Mesendoderm (in vitro differentiated cells): Measurements from ENCODE around the gene TM9SF2.

Source experiments
- DNase-seq: peaks from one replicate; pipeline ENCODE4 v3.0.0; 2013
- H2AK5ac ChIP-seq: 2 replicates; pipeline ENCODE4 v1.6.1; 2013; ENCODE audit warnings: low read length, inconsistent platforms
- H2BK120ac ChIP-seq: 2 replicates; pipeline ENCODE4 v1.6.1; 2013; ENCODE audit warnings: low read depth, mild to moderate bottlenecking, low read length, moderate library complexity, mixed read lengths
- H2BK15ac ChIP-seq: replicated peaks from 2 replicates; pipeline ENCODE4 v1.6.1; 2013; ENCODE audit warnings: low read depth, mild to moderate bottlenecking, moderate library complexity
- H2BK5ac ChIP-seq: 2 replicates; pipeline ENCODE4 v1.6.1; 2013; ENCODE audit warnings: low read length, inconsistent platforms
- H3K18ac ChIP-seq: 2 replicates; pipeline ENCODE4 v1.6.1; 2013; ENCODE audit warnings: mild to moderate bottlenecking, low read length, mixed read lengths
- H3K23ac ChIP-seq: one replicate; pipeline ENCODE4 v1.6.1; 2013; ENCODE audit warnings: low read length
- H3K27ac ChIP-seq: 2 replicates; pipeline ENCODE4 v1.5.1; 2013; ENCODE audit warnings: low read depth, mild to moderate bottlenecking, inconsistent platforms, low read length, moderate library complexity
- H3K27me3 ChIP-seq: 2 replicates; pipeline ENCODE4 v1.6.1; 2013; ENCODE audit warnings: low read length, control low read depth, mild to moderate bottlenecking, inconsistent platforms; ENCODE audit not compliant: insufficient read depth, poor library complexity
- H3K36me3 ChIP-seq: 2 replicates; pipeline ENCODE4 v1.6.1; 2013; ENCODE audit warnings: low read length, inconsistent platforms; ENCODE audit not compliant: control insufficient read depth, insufficient read depth
- H3K4ac ChIP-seq: one replicate; pipeline ENCODE4 v1.6.1; 2013; ENCODE audit warnings: low read depth, mild to moderate bottlenecking, low read length, moderate library complexity
- H3K4me1 ChIP-seq: 2 replicates; pipeline ENCODE4 v1.6.1; 2013; ENCODE audit warnings: low read depth, low read length, inconsistent platforms; ENCODE audit not compliant: control insufficient read depth
- H3K4me2 ChIP-seq: 2 replicates; pipeline ENCODE4 v1.6.1; 2013; ENCODE audit warnings: low read length
- H3K4me3 ChIP-seq: 2 replicates; pipeline ENCODE4 v1.5.1; 2013; ENCODE audit warnings: mild to moderate bottlenecking, low read length
- H3K56ac ChIP-seq: one replicate; pipeline ENCODE4 v1.6.1; 2013; ENCODE audit warnings: low read length
- H3K79me1 ChIP-seq: 2 replicates; pipeline ENCODE4 v1.6.1; 2013; ENCODE audit warnings: low read length, inconsistent platforms
- H3K79me2 ChIP-seq: 2 replicates; pipeline ENCODE4 v1.6.1; 2013; ENCODE audit warnings: mild to moderate bottlenecking, low read length; ENCODE audit not compliant: control insufficient read depth, insufficient read depth
- H3K9ac ChIP-seq: 2 replicates; pipeline ENCODE4 v1.6.1; 2013; ENCODE audit warnings: low read length, inconsistent platforms
- H4K5ac ChIP-seq: one replicate; pipeline ENCODE4 v1.6.1; 2013; ENCODE audit warnings: low read length
- H4K8ac ChIP-seq: one replicate; pipeline ENCODE4 v1.6.1; 2013; ENCODE audit warnings: low read depth, mild to moderate bottlenecking, control low read depth, low read length, moderate library complexity
- WGBS: extraction: QIAGEN DNeasy Blood & Tissue Kit; methylation state at CpG from one replicate; pipeline ENCODE4 v1.1.7; 2013; ENCODE audit warnings: low lambda C conversion rate, missing lambda C conversion rate; ENCODE audit not compliant: insufficient coverage; ENCODE audit errors: extremely low coverage; 5-methylcytosine and 5-hydroxymethylcytosine counted together
- small RNA-seq: library from polyadenylated mRNA; stranded (forward); fragments of <200 nt; extraction: miRNeasy Mini kit (QIAGEN cat#:217004); gene quantifications from one replicate; pipeline ENCODE3, GENCODE V24; 2013; ENCODE audit not compliant: insufficient read depth

Gene TM9SF2

DNA sequence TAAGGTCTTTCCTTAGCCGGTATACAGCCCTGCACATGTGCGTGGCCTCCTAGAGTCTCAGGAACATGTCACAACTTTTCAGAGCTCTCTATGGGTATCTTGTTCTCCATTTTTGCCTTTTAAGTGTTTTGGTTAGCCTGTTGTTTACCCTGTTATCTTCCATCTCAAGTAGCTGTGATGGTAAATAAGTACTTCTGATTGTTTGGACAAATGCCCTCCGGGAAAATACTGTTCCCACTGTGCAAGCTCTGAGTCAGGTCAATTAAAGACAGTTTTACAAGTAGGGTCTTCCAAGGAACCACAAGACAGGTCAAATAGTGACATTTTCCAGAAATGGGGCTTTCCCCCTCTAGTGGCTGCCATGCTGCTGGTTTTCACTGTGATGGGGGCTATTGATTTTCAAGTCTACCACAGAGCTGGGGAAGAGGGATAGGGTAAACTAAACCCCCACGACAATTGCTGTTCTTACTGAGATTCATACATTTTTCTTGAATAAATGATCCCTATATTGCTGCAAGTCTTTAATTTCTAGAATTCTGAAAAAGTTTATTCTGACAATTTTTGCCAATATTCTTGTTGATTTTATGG is 109.5 kb downstream of the TM9SF2 start:
- no peak overlapping the region for H3K4ac ChIP-seq
- H3K56ac ChIP-seq, result no peak overlapping the region

More for the DNA sequence above, 109.5 kb downstream of the TM9SF2 start:
- H3K36me3 ChIP-seq, result no peaks in the 10 kb centered on the region
- no peak overlapping the region for H3K18ac ChIP-seq
- no peaks in the 10 kb centered on the region for H3K79me2 ChIP-seq
- H2BK120ac ChIP-seq, result no peak overlapping the region
- no peaks in the 10 kb centered on the region for H3K4me1 ChIP-seq
- H3K4me2 ChIP-seq, result no peak overlapping the region
- H3K23ac ChIP-seq, result no peak overlapping the region
- no peak overlapping the region for H3K4me3 ChIP-seq
- H3K79me1 ChIP-seq, result peaks cover 2% of the 10 kb centered on the region
- H2BK15ac ChIP-seq, result no peak overlapping the region
- WGBS, result no CpG with 5 or more reads among the region's 4 CpGs
- no peak overlapping the region for H2AK5ac ChIP-seq
- DNase-seq, result peak; percentile 69
- no peak overlapping the region for H2BK5ac ChIP-seq
- no peak overlapping the region for H4K5ac ChIP-seq
- no peaks in the 10 kb centered on the region for H3K27me3 ChIP-seq
- H3K27ac ChIP-seq, result no peak overlapping the region
- no peak overlapping the region for H4K8ac ChIP-seq
- H3K9ac ChIP-seq, result no peak overlapping the region

Small RNA genes lying within 50 kb of the gene (small RNA-seq; reads per million reads assigned to genes)
- gene AL139035.1, result 0.72 reads per million
